NB4 (cell line): ENCODE results near the gene HNRNPA2B1.

Experiments
- DNase-seq: peaks from one replicate; pipeline ENCODE4 v3.0.0; 2010; ENCODE audit warnings: low read depth
- H3K4me3 ChIP-seq: one replicate; pipeline ENCODE4 v1.5.1; 2011; ENCODE audit warnings: mild to moderate bottlenecking, low read depth, low read length, moderate library complexity
- MAX ChIP-seq: IDR thresholded peaks from 2 replicates; pipeline ENCODE4 v1.6.1; 2011; ENCODE audit warnings: low read depth, low read length
- MYC ChIP-seq: IDR thresholded peaks from 2 replicates; pipeline ENCODE4 v1.6.1; 2011; ENCODE audit warnings: low read depth, low read length
- POLR2A ChIP-seq: IDR thresholded peaks from 2 replicates; pipeline ENCODE4 v1.6.1; 2011; ENCODE audit warnings: mild to moderate bottlenecking; ENCODE audit not compliant: insufficient read length; ENCODE audit errors: extremely low read depth
- TF ChIP-seq, protein P1 (sequence below): IDR thresholded peaks from one replicate; pipeline ENCODE4 v1.5.1; 2012; ENCODE audit warnings: low read depth, low read length

Gene HNRNPA2B1

DNA sequence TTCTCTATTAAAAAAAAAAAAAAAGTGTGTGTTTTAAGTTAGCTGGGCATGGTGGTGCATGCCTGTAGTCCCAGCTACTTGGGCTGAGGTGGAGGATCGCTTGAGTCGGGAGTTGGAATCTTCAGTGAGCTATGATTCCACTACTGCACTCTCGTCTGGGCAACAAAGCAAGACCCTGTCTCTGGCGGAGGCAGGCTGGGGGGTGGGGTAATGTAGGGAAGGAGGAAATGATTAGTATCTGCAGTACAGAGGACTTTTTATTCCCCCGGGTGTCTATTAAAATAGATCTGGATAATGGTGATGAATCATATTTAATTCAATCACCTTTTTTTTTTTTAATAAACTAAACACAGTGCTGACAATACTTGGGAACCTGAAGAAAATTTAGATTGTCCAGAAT is 7.5 kb upstream of the HNRNPA2B1 start:
- no peak for TF ChIP-seq POLR2A

GRCh38 chr7:26203016-26203415 is 2.5 kb upstream of the HNRNPA2B1 start:
- H3K4me3 ChIP-seq: peak overlapping the region; percentile 94
- DNase-seq: no peak
- TF ChIP-seq POLR2A (no peak), MAX (no peak), MYC (no peak)
- TF ChIP-seq, protein P1, sequence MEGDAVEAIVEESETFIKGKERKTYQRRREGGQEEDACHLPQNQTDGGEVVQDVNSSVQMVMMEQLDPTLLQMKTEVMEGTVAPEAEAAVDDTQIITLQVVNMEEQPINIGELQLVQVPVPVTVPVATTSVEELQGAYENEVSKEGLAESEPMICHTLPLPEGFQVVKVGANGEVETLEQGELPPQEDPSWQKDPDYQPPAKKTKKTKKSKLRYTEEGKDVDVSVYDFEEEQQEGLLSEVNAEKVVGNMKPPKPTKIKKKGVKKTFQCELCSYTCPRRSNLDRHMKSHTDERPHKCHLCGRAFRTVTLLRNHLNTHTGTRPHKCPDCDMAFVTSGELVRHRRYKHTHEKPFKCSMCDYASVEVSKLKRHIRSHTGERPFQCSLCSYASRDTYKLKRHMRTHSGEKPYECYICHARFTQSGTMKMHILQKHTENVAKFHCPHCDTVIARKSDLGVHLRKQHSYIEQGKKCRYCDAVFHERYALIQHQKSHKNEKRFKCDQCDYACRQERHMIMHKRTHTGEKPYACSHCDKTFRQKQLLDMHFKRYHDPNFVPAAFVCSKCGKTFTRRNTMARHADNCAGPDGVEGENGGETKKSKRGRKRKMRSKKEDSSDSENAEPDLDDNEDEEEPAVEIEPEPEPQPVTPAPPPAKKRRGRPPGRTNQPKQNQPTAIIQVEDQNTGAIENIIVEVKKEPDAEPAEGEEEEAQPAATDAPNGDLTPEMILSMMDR: no peak

More for the DNA sequence above, 7.5 kb upstream of the HNRNPA2B1 start:
- no peak for DNase-seq
- no peak overlapping the region for H3K4me3 ChIP-seq

- peak overlapping the region; percentile 94 for H3K4me3 ChIP-seq
- peak; percentile 87 for DNase-seq
- TF ChIP-seq MAX (no peak; the same call in none of the 2 replicates), MYC (peak; percentile 53; the same call in 1 of the 2 replicates)
Measured at GRCh38 chr7:26202019-26202990, 1.8 kb upstream of the HNRNPA2B1 start.

DNA sequence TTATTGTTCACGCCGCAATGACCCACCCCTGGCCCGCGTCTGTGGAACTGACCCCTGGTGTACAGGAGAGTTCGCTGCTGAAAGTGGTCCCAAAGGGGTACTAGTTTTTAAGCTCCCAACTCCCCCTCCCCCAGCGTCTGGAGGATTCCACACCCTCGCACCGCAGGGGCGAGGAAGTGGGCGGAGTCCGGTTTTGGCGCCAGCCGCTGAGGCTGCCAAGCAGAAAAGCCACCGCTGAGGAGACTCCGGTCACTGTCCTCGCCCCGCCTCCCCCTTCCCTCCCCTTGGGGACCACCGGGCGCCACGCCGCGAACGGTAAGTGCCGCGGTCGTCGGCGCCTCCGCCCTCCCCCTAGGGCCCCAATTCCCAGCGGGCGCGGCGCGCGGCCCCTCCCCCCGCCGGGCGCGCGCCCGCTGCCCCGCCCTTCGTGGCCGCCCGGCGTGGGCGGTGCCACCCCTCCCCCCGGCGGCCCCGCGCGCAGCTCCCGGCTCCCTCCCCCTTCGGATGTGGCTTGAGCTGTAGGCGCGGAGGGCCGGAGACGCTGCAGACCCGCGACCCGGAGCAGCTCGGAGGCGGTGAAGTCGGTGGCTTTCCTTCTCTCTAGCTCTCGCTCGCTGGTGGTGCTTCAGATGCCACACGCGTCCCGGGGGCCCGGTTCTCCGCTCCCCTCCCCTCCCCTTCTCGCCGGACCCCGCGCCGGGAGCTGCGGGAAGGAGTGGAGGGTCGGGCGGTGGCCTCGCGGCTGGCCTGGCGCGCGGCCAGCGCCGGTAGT is 887 bp upstream of the HNRNPA2B1 start, which contains the start of gene CBX3:
CBX3 (plus strand) TSS at position 499 of the 772 bp plus-strand sequence. CDS start 1,254 bp downstream, outside the sequence.
- TF ChIP-seq MAX (peak; percentile 84), POLR2A (peak; percentile 94), MYC (peak; percentile 56)
- TF ChIP-seq, protein P1: no peak
- H3K4me3 ChIP-seq: peak within 1 kb of the TSS; percentile 94
- peak; percentile 99 for DNase-seq

GRCh38 chr7:26200038-26200443 is 505 bp downstream of the HNRNPA2B1 start:
- TF ChIP-seq POLR2A: no peak
- peak; percentile 70 for TF ChIP-seq MYC
- TF ChIP-seq MAX: peak; percentile 50
- TF ChIP-seq, protein P1: no peak
- peak overlapping the region; percentile 88 for H3K4me3 ChIP-seq
- DNase-seq: peak; percentile 79

DNA sequence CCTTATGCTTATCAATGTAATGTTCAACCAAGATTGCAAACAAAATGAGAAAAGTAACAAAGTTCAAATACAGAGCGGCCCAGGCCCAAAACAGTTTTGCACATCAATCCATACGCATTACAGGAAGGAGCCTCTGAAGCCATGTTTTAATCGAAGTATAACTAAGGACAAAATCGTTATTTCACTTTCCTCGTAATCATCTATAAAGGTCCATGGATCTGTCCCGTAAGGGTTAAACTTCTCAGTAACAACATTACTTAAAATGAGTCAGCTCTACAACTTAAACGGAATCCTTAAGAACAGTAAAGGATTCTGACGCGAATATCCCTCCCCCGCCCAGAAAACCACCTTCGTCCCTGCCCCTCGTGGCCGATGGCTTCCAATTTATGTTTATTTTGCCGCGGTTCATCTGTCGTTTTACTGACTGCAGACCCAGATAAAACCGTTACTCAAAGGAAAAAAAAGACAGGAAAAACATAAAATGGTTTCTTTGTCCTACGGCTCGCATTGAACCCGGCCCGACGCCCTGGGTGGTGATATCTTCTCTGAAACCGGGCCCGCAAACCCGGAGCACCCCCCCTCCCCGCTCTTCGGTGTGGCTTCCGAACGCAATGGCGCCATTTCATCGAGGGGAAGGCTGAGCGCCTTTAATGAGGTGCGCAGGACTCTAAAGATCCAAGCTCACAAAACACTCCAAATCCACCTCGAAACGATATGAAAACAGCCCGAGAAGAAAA is 1.1 kb downstream of the HNRNPA2B1 start:
- TF ChIP-seq POLR2A: no peak
- peak; percentile 4; the same call in 1 of the 2 replicates for TF ChIP-seq MAX
- TF ChIP-seq MYC: no peak; the same call in 1 of the 2 replicates
- DNase-seq: peak; percentile 80
- peak overlapping the region; percentile 88 for H3K4me3 ChIP-seq
